Measurements from ENCODE around the gene ZNF469.

DNA sequence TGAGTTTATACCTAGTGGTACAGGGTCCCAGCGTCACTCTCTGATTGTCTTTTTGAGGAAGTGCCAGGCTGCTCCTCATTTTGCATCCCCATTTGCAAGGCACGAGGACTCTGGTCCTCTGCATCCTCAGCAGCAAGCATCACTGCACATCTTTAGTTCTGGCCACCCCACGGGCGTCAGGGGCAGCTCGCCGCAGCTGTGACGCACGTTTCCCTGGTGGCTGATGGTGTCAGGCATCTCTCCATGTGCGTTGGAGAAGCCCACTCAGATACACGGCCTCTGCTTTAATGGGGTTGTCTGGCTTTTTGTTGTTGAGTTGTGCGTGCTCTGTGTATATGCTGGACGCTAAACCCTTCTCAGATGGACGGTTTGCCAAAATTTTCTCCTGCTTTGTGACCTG is 45.2 kb upstream of the ZNF469 start:
- TF ChIP-seq, protein P1, sequence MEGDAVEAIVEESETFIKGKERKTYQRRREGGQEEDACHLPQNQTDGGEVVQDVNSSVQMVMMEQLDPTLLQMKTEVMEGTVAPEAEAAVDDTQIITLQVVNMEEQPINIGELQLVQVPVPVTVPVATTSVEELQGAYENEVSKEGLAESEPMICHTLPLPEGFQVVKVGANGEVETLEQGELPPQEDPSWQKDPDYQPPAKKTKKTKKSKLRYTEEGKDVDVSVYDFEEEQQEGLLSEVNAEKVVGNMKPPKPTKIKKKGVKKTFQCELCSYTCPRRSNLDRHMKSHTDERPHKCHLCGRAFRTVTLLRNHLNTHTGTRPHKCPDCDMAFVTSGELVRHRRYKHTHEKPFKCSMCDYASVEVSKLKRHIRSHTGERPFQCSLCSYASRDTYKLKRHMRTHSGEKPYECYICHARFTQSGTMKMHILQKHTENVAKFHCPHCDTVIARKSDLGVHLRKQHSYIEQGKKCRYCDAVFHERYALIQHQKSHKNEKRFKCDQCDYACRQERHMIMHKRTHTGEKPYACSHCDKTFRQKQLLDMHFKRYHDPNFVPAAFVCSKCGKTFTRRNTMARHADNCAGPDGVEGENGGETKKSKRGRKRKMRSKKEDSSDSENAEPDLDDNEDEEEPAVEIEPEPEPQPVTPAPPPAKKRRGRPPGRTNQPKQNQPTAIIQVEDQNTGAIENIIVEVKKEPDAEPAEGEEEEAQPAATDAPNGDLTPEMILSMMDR (IDR thresholded peaks at IDR 0.05), result no peak
- TF ChIP-seq EP300 (IDR thresholded peaks at IDR 0.05) (no peak), POLR2A (IDR thresholded peaks at IDR 0.05) (no peak)
